ENCODE data around the gene TMED9. TPM values are rescaled to one million over a fixed set of nuclear protein-coding genes. Genes with fewer than 3 reads are reported as not detected.

Gene TMED9
- total RNA-seq, 1 donor = 90.7 TPM

DNA sequence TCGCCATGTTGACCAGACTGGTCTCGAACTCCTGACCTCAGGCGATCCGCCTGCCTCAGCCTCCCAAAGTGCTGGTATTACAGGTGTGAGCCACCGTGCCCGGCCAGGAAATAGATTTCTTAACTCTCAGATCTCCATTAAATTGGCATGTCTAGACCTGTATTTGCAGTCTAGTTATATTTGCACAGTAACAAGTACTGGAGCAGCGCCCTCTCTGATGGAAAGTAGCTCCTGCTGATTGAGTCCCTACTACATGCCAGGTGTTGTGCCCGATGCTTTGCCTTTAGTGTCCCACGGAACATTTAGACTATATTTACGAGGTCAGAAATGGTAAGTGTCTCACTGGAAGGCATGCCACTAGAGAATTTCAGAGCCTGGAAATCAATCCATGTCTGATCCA lies 15.8 kb upstream of the TMED9 start:
- DNase-seq (ENCODE audit: low read depth) = no peak
- H3K4me3 ChIP-seq (ENCODE audit: low read depth, low read length) = no peak overlapping the region
- TF ChIP-seq, protein P1, sequence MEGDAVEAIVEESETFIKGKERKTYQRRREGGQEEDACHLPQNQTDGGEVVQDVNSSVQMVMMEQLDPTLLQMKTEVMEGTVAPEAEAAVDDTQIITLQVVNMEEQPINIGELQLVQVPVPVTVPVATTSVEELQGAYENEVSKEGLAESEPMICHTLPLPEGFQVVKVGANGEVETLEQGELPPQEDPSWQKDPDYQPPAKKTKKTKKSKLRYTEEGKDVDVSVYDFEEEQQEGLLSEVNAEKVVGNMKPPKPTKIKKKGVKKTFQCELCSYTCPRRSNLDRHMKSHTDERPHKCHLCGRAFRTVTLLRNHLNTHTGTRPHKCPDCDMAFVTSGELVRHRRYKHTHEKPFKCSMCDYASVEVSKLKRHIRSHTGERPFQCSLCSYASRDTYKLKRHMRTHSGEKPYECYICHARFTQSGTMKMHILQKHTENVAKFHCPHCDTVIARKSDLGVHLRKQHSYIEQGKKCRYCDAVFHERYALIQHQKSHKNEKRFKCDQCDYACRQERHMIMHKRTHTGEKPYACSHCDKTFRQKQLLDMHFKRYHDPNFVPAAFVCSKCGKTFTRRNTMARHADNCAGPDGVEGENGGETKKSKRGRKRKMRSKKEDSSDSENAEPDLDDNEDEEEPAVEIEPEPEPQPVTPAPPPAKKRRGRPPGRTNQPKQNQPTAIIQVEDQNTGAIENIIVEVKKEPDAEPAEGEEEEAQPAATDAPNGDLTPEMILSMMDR (IDR thresholded peaks at IDR 0.05; ENCODE audit: insufficient read depth, low read length) = no peak

DNA sequence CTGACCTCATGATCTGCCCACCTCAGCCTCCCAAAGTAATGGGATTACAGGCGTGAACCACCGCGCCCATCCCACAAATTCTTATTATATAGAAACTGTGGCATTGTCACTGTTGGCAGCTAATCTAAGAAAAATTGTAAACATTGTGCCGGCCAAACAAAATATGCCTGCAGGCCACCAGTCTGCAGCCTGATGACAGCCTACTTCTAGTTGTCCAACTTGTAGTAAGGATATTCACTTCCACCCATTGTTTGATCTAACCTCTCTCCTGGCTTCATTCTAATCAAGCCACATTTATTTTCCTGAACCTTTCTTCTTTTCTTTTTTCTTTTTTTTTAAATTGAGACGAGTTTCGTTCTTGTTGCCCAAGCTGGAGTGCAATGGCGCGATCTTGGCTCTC lies 13.7 kb upstream of the TMED9 start:
- DNase-seq (ENCODE audit: low read depth) = no peak
- H3K4me3 ChIP-seq (ENCODE audit: low read depth, low read length) = no peak overlapping the region
- TF ChIP-seq, protein P1 (IDR thresholded peaks at IDR 0.05; ENCODE audit: insufficient read depth, low read length) = no peak

DNA sequence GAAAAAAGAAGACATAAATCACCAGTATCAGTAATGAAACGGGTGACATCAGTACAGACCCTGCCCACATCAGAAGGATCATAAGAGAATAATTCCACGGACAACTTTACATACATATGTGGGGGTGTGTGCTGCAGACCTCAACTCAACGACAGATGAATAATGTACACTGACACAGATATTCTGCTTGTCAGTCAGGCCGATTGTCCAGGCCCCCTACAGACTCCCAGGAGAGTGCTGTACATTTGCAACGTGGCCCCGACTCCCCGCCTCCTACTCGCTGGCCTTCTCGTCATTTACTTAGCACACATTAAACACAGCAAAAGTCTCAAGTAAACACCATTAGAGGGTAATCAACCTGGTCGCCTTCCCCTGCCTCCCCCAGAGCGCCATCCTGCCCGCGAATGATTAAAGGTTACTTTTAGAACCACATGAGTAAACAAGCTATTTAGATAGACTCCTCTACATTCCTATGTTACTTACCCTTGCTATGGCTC lies 3.5 kb upstream of the TMED9 start:
- TF ChIP-seq, protein P1 (IDR thresholded peaks at IDR 0.05; ENCODE audit: insufficient read depth, low read length) = no peak
- H3K4me3 ChIP-seq (ENCODE audit: low read depth, low read length) = no peak overlapping the region
- DNase-seq (ENCODE audit: low read depth) = no peak

DNA sequence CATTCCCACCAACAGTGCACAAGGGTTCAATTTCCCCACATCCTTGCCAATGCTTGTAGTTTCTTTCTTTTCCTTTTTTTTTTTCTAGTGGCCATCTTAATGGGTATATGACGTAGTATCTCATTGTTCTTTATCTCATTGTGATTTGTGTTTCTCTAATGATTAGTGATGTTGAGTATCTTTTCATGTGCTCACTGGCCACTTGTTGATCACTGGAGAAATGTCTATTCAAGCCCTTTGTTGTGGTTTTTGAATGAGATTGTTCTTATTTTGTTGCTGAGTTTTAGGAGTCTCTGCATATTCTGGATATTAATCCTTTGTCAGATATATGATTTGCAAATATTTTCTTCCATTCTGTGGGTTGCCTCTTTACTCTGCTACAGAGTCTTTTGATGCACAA lies 1.6 kb upstream of the TMED9 start:
- no peak for DNase-seq (ENCODE audit: low read depth)
- TF ChIP-seq, protein P1 (IDR thresholded peaks at IDR 0.05; ENCODE audit: insufficient read depth, low read length) = no peak
- no peak overlapping the region for H3K4me3 ChIP-seq (ENCODE audit: low read depth, low read length)

DNA sequence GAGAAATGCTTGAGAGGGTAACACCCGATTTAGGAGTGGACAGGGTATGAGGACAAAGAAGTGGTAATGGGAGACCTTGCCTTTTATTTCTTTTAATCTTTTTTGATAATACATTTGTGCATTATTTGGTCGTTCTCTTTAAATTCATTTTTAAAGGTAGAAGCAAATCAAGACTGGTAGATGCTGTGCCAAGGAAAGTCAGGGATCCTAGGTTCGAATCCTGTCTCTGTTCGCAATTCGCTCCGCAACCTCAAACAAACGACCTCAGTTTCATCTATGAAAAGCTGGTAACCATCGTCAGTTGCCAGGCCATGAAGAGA lies 353 bp upstream of the TMED9 start:
- H3K4me3 ChIP-seq (ENCODE audit: low read depth, low read length) = peak overlapping the region; percentile 88
- TF ChIP-seq, protein P1 (IDR thresholded peaks at IDR 0.05; ENCODE audit: insufficient read depth, low read length) = no peak
- no peak for DNase-seq (ENCODE audit: low read depth)

DNA sequence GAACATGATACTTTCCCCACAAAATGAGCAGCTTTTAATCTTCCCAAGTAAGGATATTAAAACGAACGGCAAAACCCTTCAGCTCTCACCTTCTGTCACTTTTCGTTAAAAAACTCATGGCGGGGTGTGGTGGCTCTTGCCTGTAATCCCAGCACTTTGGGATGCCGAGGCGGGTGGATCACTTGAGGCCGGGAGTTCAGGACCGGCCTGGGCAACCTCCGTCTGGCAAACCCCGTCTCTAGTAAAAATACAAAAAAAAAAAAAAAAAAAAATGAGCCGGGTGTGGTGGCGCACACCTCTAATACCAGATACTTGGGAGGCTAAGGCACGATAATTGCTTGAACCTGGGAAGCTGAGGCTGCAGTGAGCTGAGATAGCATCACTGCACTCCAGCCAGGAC lies 902 bp downstream of the TMED9 start:
- DNase-seq (ENCODE audit: low read depth) = no peak
- TF ChIP-seq, protein P1 (IDR thresholded peaks at IDR 0.05; ENCODE audit: insufficient read depth, low read length) = no peak
- H3K4me3 ChIP-seq (ENCODE audit: low read depth, low read length) = peak overlapping the region; percentile 88

DNA sequence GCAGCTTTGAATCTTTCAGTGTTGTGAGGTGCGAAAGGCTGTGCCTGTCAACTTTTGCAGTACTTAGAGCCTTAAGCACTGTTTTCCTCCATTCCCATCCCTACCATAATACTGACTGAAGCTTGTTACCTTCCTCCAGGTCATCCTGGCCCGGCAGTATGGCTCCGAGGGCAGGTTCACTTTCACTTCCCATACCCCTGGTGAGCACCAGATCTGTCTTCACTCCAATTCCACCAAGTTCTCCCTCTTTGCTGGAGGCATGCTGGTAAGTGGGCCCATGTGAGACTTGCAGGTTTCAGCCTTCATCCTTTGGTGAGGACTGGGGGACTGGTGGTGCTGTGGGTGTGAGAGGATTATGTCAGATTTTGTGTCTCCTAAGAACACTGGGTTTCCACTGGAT lies 1.5 kb downstream of the TMED9 start:
- TF ChIP-seq, protein P1 (IDR thresholded peaks at IDR 0.05; ENCODE audit: insufficient read depth, low read length) = no peak
- peak overlapping the region; percentile 88 for H3K4me3 ChIP-seq (ENCODE audit: low read depth, low read length)
- DNase-seq (ENCODE audit: low read depth) = no peak

Measured in fibroblast of the aortic adventitia (primary cell).